ENCODE data around the gene TMBIM1.

The TMBIM1 gene

DNA sequence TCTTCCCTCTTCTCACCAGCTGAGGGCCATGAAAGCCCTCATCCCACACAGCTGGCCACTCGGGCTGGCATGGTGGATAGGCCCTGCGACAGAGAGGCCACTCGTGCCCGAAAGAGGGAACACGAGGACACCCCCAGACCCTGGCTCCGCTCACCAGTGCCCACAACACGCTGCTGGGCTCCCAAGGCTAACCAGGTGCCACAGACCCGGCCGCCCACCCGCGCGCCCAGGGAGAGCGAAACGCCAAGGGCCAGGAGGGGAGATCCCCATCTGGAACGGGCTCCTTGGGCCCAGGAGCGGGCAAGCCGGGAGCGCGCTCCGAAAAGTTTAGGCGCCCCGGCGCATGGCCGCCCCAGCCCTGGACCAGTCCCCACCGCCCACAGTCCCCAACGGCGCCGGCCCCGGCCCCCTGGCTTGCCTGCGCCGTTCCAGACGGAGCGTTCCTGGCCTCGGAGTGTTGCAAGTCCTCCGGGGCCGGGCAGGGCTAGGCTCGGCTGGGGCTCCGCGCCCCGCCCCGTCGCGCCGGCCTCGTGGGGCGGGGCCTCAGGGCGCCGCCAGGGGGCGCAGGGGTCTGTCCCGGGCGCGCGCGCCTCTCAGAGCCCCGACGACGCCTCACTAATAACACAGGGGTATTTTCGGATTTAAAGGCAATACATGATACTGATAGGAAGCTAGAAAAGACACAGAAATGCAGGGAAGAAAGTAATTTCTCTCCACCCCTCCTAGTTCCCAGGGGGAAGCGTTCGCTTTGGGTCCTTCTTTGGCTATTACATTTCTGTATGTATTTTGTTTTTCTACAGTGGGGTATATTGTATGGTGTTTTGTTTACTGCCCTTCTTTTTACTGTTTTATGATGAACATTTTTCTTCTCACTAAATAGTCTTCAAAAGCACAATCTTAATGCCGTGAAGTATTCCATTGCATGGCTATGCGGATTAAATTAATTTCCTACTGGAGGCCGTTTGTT lies at the start of gene TMBIM1:
Gene TMBIM1 (minus strand): TSS at position 456 of the 967 bp plus-strand sequence. CDS start 10,362 bp downstream, outside the sequence.
- no peak for DNase-seq

DNA sequence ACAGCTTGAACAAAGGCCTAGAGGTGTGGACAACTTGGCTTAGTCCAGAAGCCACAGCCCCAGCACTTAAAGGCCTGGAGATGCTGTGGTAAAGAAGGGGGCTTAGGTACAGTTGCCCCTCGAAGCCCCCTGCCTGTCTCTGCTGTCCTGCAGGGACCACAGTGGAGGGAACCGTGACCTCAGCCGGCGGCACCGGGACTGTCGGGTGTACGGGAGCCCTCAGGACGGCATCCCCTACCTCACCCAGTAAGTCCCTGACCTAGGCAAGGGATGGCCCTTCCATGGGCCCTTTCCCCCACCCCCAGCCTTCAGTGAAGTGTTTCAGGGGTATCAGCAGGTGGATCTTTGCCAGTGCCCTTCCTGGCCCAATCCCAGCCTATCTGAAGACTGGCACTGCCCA lies 49.1 kb upstream of the TMBIM1 start:
- DNase-seq: no peak

GRCh38 chr2:218340656-218341055 lies 48.4 kb upstream of the TMBIM1 start:
- DNase-seq: no peak

- DNase-seq: no peak
Observed at GRCh38 chr2:218334531-218334930, 42.2 kb upstream of the TMBIM1 start.

DNA sequence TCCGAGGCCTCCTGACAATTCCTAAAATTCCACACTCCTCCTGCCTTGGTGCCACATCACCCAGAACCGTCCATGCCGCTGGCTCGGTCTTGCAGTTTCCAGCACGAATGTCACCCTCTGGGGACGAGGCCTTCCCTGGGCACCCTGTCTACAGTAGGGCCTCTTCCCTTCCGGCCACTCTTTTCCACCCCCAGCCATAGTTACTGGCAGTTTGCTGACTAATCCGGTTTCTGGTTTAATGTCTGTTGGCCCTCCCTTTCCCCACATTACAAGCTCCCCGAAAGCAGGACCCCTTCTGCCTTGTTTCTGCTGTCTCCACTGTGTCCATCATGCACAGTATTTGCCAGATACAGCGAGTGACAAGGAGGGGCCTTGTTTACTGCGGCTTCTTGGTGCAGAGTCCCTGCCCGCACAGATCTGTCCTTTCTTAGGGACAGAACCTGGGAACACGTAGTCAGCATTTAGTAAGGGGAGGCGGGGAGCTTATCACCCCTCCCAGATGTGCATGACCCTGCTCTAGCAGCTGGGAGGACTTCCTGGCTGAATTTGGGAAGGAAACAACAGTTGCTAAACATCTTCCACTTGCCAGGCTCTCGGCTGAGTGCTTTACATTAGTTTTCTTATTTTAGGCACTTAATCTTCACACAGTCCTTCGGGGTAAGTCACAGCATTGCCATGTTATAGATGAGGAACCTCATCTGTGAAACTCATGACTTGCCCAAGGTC lies 40.8 kb upstream of the TMBIM1 start:
- DNase-seq: no peak

DNA sequence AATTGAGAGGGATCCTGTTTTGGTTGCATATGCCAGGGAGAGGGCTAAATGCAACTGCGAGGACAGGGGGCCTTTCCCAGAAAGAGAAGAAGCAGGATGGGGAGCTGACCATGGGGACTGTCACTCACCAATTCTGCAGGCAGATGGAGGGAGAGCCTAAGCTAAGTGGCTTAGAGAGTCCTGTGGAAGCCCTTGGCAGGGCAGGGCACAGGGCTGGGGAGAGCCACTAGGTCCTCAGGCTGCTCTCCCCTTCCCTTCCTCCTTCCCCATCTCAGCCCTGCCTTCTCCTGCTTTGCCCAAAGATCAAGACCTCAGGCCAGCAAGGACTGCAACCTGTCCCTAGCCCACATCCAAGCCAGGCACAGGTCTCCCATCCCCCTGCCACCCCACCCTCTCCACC lies 40.0 kb upstream of the TMBIM1 start:
- DNase-seq: no peak

- DNase-seq: no peak
Observed at GRCh38 chr2:218331745-218332144, 39.4 kb upstream of the TMBIM1 start.

GRCh38 chr2:218329826-218330593 lies 37.7 kb upstream of the TMBIM1 start:
- no peak for DNase-seq

GRCh38 chr2:218329027-218329825 lies 36.9 kb upstream of the TMBIM1 start:
- no peak for DNase-seq

DNA sequence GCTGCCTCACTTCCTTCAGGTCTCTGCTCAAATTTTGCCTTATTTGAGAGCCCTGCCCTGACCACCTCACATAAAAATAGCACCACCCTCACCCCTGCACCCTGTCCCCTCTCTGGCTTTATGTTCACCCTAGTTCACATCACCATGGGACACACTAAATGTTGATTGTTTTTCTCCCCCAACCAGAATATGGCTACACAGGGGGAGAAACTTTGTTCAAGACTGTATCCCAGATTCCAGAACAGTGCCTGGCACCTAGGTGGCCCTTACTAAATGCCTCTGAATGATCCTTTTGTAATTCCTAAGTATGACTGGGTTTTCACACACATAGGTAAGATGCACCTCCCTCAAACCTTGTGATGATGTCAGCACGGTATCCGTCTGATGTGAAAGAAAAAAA lies 36.0 kb upstream of the TMBIM1 start:
- no peak for DNase-seq

DNA sequence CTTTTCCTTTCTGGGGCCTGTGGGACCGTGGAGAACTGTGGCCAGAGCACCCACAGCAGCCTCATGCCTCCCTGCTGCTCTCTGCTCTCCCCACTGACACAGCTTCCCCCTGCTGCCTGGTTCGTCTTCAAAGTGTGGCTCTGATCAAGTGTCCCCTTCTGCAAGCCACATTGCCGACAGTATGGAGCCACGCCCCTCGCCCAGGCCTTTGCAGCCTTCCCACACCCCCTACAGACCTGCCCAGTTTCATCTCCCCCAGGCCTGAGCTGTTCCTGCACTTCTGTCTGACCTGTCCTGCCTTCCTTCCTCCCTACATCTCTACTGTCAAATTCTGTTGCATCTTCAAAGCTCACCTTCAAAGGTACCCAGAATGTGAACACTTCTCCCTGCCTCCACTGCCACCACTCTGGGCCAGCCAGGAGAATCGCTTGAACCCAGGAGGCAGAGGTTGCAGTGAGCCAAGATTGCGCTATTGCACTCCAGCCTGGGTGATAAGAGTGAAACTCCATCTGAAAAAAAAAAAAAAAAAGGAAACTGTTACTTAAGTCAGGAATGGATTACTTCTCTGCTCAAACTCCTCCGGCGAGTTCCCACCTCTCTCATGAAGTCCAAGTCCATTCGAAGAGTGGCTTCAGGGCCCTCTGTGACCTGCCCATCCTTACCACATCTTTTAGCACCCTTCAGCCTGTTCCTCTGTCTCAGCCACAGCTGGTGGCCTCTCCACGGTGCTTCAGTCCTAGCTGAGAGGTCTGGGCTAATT lies 35.3 kb upstream of the TMBIM1 start:
- DNase-seq: no peak

DNA sequence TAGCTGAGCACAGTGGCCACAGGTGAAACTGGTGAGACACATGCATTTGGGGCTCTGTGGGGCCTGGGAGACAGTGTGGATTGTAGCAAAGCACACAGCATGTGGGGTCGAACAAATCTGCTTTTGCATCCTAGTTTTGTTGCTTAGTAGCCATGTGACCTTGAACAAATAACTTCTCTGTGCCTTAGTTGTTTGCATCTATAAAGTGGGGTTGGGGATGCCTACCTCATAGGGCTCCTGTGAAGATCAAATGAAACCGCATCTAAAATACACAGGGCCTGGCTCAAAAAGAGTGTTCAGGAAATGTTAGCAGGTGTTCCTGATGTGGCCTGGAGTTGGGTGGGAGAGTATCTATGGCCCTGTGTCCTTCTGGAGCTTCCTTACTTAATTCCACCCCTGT lies 34.0 kb upstream of the TMBIM1 start:
- DNase-seq: no peak

- no peak for DNase-seq
Observed at GRCh38 chr2:218325566-218326160, 33.4 kb upstream of the TMBIM1 start.

GRCh38 chr2:218323526-218324472 lies 31.5 kb upstream of the TMBIM1 start:
- no peak for DNase-seq

GRCh38 chr2:218322768-218323525 lies 30.6 kb upstream of the TMBIM1 start:
- DNase-seq: peak; percentile 43

DNA sequence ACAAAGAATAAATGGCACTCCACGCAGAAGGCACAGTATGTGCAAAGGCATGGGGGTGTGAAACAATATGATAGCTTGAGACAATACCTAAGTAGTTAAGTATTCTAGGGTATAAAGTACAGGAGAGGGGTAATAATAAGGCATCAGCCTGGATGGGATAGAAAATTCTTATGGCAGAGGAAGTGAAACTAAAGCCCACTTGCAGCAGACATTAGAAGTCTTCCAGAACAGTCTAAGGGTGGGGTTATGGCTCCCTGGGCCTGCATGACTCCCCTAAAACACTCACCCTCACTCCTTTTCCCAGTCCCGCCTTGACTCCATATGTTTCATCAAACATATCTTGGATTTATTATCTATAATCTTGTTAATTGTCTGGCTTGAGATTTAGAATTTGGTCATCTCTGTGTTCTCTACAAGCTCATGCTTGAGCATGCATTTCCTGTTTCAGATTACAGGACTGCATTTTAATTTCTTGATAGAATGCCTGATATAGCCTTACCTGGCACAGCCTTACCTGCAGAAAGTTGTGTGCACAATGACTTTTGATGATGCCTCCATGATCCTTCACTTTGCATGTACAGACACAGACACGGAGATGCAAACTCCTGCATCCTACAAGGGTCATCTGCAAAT lies 28.5 kb upstream of the TMBIM1 start:
- no peak for DNase-seq

GRCh38 chr2:218319813-218320365 lies 27.6 kb upstream of the TMBIM1 start:
- DNase-seq: no peak

DNA sequence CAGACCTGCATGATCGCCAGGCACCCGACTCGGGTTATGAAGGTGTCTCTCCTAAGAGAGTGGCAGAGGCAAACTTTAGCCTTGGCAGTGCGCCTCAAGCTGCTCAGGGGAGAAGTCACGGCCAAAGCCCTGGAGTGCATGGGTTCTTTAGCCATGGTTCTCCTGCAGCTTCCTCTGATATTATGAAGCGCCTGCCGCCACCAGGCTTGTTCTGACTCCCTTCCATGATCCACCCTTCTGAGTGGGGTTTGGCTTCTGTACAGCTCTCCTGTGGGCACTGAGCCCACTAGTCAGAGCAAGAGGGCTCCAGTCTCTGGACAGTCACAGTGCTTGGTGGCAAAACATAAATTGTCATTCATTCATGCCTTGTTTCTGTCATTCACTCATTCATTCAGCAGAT lies 25.9 kb upstream of the TMBIM1 start:
- no peak for DNase-seq
